WTC11 (cell line): ENCODE data around the gene TMEM127. TPM values are rescaled to one million over a fixed set of nuclear protein-coding genes. Genes with fewer than 3 reads are reported as not detected.

Source experiments
- ATAC-seq: fragments of 200-7000 bp; cut with Tn5 transposase; 2 replicates; pipeline ENCODE4 v1.10.0; 2021; ENCODE audit warnings: mild to moderate bottlenecking, moderate library complexity
- CTCF ChIA-PET: fragments of 300-600 bp; sonication (Branson Sonifier 250); formaldehyde crosslinking; loops from one replicate; lab custom pipeline; 2021; ENCODE audit warnings: antibody characterized with exemption; lab: Charles Lee
- POLR2A ChIA-PET: fragments of 350-600 bp; sonication (Branson Sonifier 250); formaldehyde crosslinking; loops from one replicate; lab custom pipeline; 2021; ENCODE audit warnings: antibody characterized with exemption; lab: Charles Lee
- DNase-seq: peaks from one replicate; pipeline ENCODE4 v3.0.0; 2021; ENCODE audit warnings: low spot score
- H3K27ac Mint-ChIP-seq: 2 replicates; pipeline ENCODE4 v1.8.0; 2021; ENCODE audit warnings: mixed read lengths
- H3K27me3 Mint-ChIP-seq: 2 replicates; pipeline ENCODE4 v1.8.0; 2021; ENCODE audit warnings: low read depth, mild to moderate bottlenecking, moderate library complexity, mixed read lengths
- H3K36me3 Mint-ChIP-seq: 2 replicates; pipeline ENCODE4 v1.8.0; 2021; ENCODE audit warnings: mixed read lengths
- H3K4me1 Mint-ChIP-seq: 2 replicates; pipeline ENCODE4 v1.8.0; 2022; ENCODE audit warnings: mixed read lengths
- H3K4me3 Mint-ChIP-seq: 2 replicates; pipeline ENCODE4 v1.8.0; 2021; ENCODE audit warnings: mild to moderate bottlenecking, moderate library complexity, mixed read lengths
- H3K9me3 Mint-ChIP-seq: 2 replicates; pipeline ENCODE4 v1.8.0; 2021; ENCODE audit warnings: mixed read lengths
- AFF4 ChIP-seq: sonication (generic); formaldehyde crosslinking; IDR thresholded peaks from 2 replicates; pipeline ENCODE4 v1.8.1; 2023; ENCODE audit warnings: mild to moderate bottlenecking, missing genetic modification reagents, borderline replicate concordance
- ATF1 ChIP-seq: sonication (generic); formaldehyde crosslinking; IDR thresholded peaks from 2 replicates; pipeline ENCODE4 v1.8.1; 2023; ENCODE audit warnings: mild to moderate bottlenecking, moderate library complexity, missing genetic modification reagents
- CBFB ChIP-seq: sonication (generic); formaldehyde crosslinking; IDR thresholded peaks from 2 replicates; pipeline ENCODE4 v1.8.1; 2022; ENCODE audit warnings: mild to moderate bottlenecking, low read depth, missing genetic modification reagents
- CDX4 ChIP-seq: fragments of 250-450 bp; sonication (Bioruptor Pico); IDR thresholded peaks from 2 replicates; pipeline ENCODE4 v1.9.0; 2021; ENCODE audit warnings: moderate library complexity, mild to moderate bottlenecking, inconsistent platforms, borderline replicate concordance
- ELF4 ChIP-seq: sonication (generic); formaldehyde crosslinking; IDR thresholded peaks from 2 replicates; pipeline ENCODE4 v1.8.1; 2022; ENCODE audit warnings: low read depth, mild to moderate bottlenecking, moderate library complexity, missing genetic modification reagents
- GTF2I ChIP-seq: fragments of 250-450 bp; sonication (Bioruptor Pico); conservative IDR thresholded peaks from 2 replicates; pipeline ENCODE4 v1.4.0; 2021; ENCODE audit warnings: mild to moderate bottlenecking
- MYBL2 ChIP-seq: sonication (generic); formaldehyde crosslinking; IDR thresholded peaks from 2 replicates; pipeline ENCODE4 v1.8.1; 2023; ENCODE audit warnings: mild to moderate bottlenecking, moderate library complexity, missing genetic modification reagents
- OVOL2 ChIP-seq: fragments of 250-450 bp; sonication (Bioruptor Pico); IDR thresholded peaks from 2 replicates; pipeline ENCODE4 v1.9.0; 2021; ENCODE audit warnings: mild to moderate bottlenecking, borderline replicate concordance
- PREB ChIP-seq: sonication (generic); formaldehyde crosslinking; IDR thresholded peaks from 2 replicates; pipeline ENCODE4 v1.8.1; 2022; ENCODE audit warnings: mild to moderate bottlenecking, missing genetic modification reagents, moderate library complexity, borderline replicate concordance
- RORB ChIP-seq: fragments of 250-450 bp; sonication (Bioruptor Pico); IDR thresholded peaks from 2 replicates; pipeline ENCODE4 v1.9.0; 2021; ENCODE audit warnings: mild to moderate bottlenecking
- SMAD4 ChIP-seq: sonication (generic); formaldehyde crosslinking; IDR thresholded peaks from 2 replicates; pipeline ENCODE4 v1.8.0; 2022; ENCODE audit warnings: mild to moderate bottlenecking, missing genetic modification reagents
- SOX15 ChIP-seq: fragments of 250-450 bp; sonication (Bioruptor Pico); IDR thresholded peaks from 2 replicates; pipeline ENCODE4 v1.9.0; 2021; ENCODE audit warnings: mild to moderate bottlenecking
- TP53 ChIP-seq: sonication (generic); formaldehyde crosslinking; IDR thresholded peaks from 2 replicates; pipeline ENCODE4 v1.8.1; 2023; ENCODE audit warnings: mild to moderate bottlenecking, missing genetic modification reagents
- ZMAT4 ChIP-seq: fragments of 250-450 bp; sonication (Bioruptor Pico); IDR thresholded peaks from 2 replicates; pipeline ENCODE4 v1.9.0; 2021; ENCODE audit warnings: mild to moderate bottlenecking
- ZNF121 ChIP-seq: sonication (generic); formaldehyde crosslinking; IDR thresholded peaks from 2 replicates; pipeline ENCODE4 v1.8.0; 2023; ENCODE audit warnings: missing genetic modification reagents
- ZNF263 ChIP-seq: sonication (generic); formaldehyde crosslinking; IDR thresholded peaks from 2 replicates; pipeline ENCODE4 v1.8.1; 2022; ENCODE audit warnings: low read depth, mild to moderate bottlenecking, moderate library complexity, missing genetic modification reagents
- ZNF423 ChIP-seq: fragments of 250-450 bp; sonication (Bioruptor Pico); IDR thresholded peaks from 2 replicates; pipeline ENCODE4 v2.1.2; 2022; ENCODE audit warnings: mild to moderate bottlenecking, moderate library complexity
- ZNF512 ChIP-seq: sonication (generic); formaldehyde crosslinking; IDR thresholded peaks from 2 replicates; pipeline ENCODE4 v1.8.1; 2022; ENCODE audit warnings: missing genetic modification reagents, borderline replicate concordance
- total RNA-seq: library from RNA; stranded (reverse); gene quantifications from 3 replicates; pipeline ENCODE4 v1.2.3, GENCODE V29; 2021
- TF ChIP-seq, protein P1 (sequence below): sonication (generic); formaldehyde crosslinking; IDR thresholded peaks from 2 replicates; pipeline ENCODE4 v1.8.1; 2023; ENCODE audit warnings: mild to moderate bottlenecking, missing genetic modification reagents
- TF ChIP-seq, protein P2 (sequence below): fragments of 200-600 bp; IDR thresholded peaks from 2 replicates; pipeline ENCODE4 v1.8.0; 2022; ENCODE audit warnings: antibody characterized with exemption

TMEM127 gene
- total RNA-seq, 1 experiment from 2014 or later, result 22.9 TPM

GRCh38 chr2:96315005-96315399, 49.2 kb upstream of the TMEM127 start (continued):
- TF ChIP-seq ELF4 (CRISPR knock-in tag), result no peak
- TF ChIP-seq RORB, result no peak

GRCh38 chr2:96308248-96308647, 42.5 kb upstream of the TMEM127 start:
- Mint-ChIP-seq H3K4me3 (no peak overlapping the region), H3K27me3 (no peaks in the 10 kb centered on the region; the same call in 1 of the 2 replicates), H3K4me1 (peaks cover 24% of the 10 kb centered on the region), H3K27ac (no peak overlapping the region), H3K36me3 (peaks cover 16% of the 10 kb centered on the region), H3K9me3 (no peaks in the 10 kb centered on the region)
- no peak for ATAC-seq
- ChIA-PET POLR2A (interaction anchor here (0.6 kb wide), 1 partner anchor 26 kb away, joined by 8 read pairs; no protein-coding TSS in a partner anchor), CTCF (interaction anchor here (0.7 to 1.5 kb wide), 2 partner anchors 13 to 103 kb away, joined by 3 to 4 read pairs; no protein-coding TSS in a partner anchor)
- no peak for DNase-seq
- TF ChIP-seq PREB (CRISPR knock-in tag), result no peak

- peak overlapping the region; percentile 100 for H3K4me3 Mint-ChIP-seq
- ATAC-seq, result no peak
Observed at GRCh38 chr2:96306370-96306769, 40.6 kb upstream of the TMEM127 start.

More at GRCh38 chr2:96306370-96306769, 40.6 kb upstream of the TMEM127 start:
- H3K9me3 Mint-ChIP-seq, result no peaks in the 10 kb centered on the region
- CTCF ChIA-PET, result interaction anchor here (0.6 to 1.7 kb wide), 5 partner anchors 15 to 214 kb away, joined by 3 to 7 read pairs (median 4); partner anchors contain the start of gene CIAO1
- POLR2A ChIA-PET, result interaction anchor here (0.9 to 1.1 kb wide), 2 partner anchors 29 to 527 kb away, joined by 3 to 4 read pairs; no protein-coding TSS in a partner anchor
- no peak for DNase-seq
- H3K36me3 Mint-ChIP-seq, result peaks cover 35% of the 10 kb centered on the region
- peak overlapping the region; percentile 99 for H3K27ac Mint-ChIP-seq
- TF ChIP-seq ZNF121 (no peak), ZNF512 (CRISPR knock-in tag) (no peak), CDX4 (no peak), OVOL2 (CRISPR knock-in tag) (no peak), ZNF423 (CRISPR knock-in tag) (no peak), SMAD4 (CRISPR knock-in tag) (no peak), ZNF263 (CRISPR knock-in tag) (no peak), TP53 (CRISPR knock-in tag) (no peak), GTF2I (no peak), ATF1 (CRISPR knock-in tag) (no peak), MYBL2 (CRISPR knock-in tag) (no peak), ZMAT4 (CRISPR knock-in tag) (no peak), AFF4 (no peak), SOX15 (no peak), CBFB (CRISPR knock-in tag) (no peak)
- TF ChIP-seq, protein P1, sequence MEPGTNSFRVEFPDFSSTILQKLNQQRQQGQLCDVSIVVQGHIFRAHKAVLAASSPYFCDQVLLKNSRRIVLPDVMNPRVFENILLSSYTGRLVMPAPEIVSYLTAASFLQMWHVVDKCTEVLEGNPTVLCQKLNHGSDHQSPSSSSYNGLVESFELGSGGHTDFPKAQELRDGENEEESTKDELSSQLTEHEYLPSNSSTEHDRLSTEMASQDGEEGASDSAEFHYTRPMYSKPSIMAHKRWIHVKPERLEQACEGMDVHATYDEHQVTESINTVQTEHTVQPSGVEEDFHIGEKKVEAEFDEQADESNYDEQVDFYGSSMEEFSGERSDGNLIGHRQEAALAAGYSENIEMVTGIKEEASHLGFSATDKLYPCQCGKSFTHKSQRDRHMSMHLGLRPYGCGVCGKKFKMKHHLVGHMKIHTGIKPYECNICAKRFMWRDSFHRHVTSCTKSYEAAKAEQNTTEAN (CRISPR knock-in tag), result no peak
- TF ChIP-seq, protein P2, sequence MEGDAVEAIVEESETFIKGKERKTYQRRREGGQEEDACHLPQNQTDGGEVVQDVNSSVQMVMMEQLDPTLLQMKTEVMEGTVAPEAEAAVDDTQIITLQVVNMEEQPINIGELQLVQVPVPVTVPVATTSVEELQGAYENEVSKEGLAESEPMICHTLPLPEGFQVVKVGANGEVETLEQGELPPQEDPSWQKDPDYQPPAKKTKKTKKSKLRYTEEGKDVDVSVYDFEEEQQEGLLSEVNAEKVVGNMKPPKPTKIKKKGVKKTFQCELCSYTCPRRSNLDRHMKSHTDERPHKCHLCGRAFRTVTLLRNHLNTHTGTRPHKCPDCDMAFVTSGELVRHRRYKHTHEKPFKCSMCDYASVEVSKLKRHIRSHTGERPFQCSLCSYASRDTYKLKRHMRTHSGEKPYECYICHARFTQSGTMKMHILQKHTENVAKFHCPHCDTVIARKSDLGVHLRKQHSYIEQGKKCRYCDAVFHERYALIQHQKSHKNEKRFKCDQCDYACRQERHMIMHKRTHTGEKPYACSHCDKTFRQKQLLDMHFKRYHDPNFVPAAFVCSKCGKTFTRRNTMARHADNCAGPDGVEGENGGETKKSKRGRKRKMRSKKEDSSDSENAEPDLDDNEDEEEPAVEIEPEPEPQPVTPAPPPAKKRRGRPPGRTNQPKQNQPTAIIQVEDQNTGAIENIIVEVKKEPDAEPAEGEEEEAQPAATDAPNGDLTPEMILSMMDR, result no peak
- H3K27me3 Mint-ChIP-seq, result no peaks in the 10 kb centered on the region; the same call in 1 of the 2 replicates
- H3K4me1 Mint-ChIP-seq, result peaks cover 24% of the 10 kb centered on the region
